Superior temporal gyrus (tissue), 1 donor: Measurements from ENCODE around the gene KRTAP6-1.

Experiments
- DNase-seq: peaks from one replicate; pipeline ENCODE4 v3.0.0-alpha.2; 2016; ENCODE audit errors: extremely low spot score

KRTAP6-1 gene

GRCh38 chr21:30577766-30578165, 36.0 kb downstream of the KRTAP6-1 start:
- DNase-seq, result no peak

- no peak for DNase-seq
These were observed 46.1 kb downstream of the KRTAP6-1 start for GRCh38 chr21:30567617-30568016.

- DNase-seq, result no peak
These were observed 50.1 kb downstream of the KRTAP6-1 start for GRCh38 chr21:30563630-30564029.
